Testis (tissue), 2 donors: ENCODE data around the gene TMEM236.

ENCODE experiments used
- POLR2A ChIP-seq: fragments of 450-650 bp; IDR thresholded peaks from one replicate; pipeline ENCODE4 v1.6.1; 2017; ENCODE audit warnings: antibody characterized with exemption, mild to moderate bottlenecking, moderate library complexity
- TF ChIP-seq, protein P1 (sequence below), 3 experiments: fragments of 450-650 bp in 2 of 3; fragments of 200-600 bp in 1 of 3; sonication (generic) in 1 of 3; IDR thresholded peaks; one replicate each; pipeline ENCODE4 v1.5.1; 2016 to 2019; ENCODE audit warnings: antibody characterized with exemption in 3 of 3, mild to moderate bottlenecking in 2 of 3, moderate library complexity in 1 of 3

DNA sequence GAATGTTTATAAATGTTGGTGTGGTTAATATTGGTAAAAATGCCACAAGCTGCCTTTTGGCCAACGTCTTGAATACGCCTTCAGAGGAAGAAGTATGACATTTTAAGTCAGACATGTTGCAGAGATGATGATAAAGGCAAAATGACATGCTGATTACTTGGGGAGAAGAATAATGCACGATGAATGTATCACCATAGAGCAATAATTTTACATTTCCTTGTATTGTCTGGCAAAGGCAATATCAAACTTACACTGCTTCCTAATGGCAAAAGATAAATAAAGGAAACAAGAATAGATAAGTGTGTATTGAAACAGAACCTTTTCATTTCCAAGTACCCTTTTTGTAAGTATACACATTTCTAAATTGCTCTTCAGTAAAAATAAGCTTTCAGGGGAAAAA lies 65.8 kb downstream of the TMEM236 start:
- TF ChIP-seq, protein P1, sequence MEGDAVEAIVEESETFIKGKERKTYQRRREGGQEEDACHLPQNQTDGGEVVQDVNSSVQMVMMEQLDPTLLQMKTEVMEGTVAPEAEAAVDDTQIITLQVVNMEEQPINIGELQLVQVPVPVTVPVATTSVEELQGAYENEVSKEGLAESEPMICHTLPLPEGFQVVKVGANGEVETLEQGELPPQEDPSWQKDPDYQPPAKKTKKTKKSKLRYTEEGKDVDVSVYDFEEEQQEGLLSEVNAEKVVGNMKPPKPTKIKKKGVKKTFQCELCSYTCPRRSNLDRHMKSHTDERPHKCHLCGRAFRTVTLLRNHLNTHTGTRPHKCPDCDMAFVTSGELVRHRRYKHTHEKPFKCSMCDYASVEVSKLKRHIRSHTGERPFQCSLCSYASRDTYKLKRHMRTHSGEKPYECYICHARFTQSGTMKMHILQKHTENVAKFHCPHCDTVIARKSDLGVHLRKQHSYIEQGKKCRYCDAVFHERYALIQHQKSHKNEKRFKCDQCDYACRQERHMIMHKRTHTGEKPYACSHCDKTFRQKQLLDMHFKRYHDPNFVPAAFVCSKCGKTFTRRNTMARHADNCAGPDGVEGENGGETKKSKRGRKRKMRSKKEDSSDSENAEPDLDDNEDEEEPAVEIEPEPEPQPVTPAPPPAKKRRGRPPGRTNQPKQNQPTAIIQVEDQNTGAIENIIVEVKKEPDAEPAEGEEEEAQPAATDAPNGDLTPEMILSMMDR (IDR thresholded peaks at IDR 0.05) = no peak
- TF ChIP-seq POLR2A = no peak
